ENCODE measurements around the gene MS4A13.
A peak's percentile ranks its signal among the peaks of the same experiment; 100 is the strongest.

DNA sequence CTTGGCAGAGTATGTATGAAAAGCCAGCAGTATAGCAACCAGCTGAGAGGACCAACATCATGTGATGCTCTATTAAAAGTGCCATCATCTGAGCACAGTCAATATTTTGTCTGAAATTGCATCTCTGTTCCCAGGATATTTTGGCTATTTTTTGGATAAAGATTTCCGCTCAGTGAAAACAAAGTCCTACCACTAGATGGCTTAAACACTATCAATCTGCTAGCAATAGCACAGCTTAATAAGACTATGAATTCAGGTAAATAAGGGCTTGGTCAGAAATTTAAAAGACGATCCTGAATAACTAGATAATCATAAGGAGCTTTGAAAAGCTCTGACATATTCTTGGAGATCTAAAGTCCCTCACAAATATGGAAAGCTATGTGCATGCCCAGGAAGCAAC is 74.4 kb downstream of the MS4A13 start:
- TF ChIP-seq, protein P1, sequence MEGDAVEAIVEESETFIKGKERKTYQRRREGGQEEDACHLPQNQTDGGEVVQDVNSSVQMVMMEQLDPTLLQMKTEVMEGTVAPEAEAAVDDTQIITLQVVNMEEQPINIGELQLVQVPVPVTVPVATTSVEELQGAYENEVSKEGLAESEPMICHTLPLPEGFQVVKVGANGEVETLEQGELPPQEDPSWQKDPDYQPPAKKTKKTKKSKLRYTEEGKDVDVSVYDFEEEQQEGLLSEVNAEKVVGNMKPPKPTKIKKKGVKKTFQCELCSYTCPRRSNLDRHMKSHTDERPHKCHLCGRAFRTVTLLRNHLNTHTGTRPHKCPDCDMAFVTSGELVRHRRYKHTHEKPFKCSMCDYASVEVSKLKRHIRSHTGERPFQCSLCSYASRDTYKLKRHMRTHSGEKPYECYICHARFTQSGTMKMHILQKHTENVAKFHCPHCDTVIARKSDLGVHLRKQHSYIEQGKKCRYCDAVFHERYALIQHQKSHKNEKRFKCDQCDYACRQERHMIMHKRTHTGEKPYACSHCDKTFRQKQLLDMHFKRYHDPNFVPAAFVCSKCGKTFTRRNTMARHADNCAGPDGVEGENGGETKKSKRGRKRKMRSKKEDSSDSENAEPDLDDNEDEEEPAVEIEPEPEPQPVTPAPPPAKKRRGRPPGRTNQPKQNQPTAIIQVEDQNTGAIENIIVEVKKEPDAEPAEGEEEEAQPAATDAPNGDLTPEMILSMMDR (conservative IDR thresholded peaks at IDR 0.05), result peak; percentile 68
- TF ChIP-seq ZFX (IDR thresholded peaks at IDR 0.05), result no peak
